GM23338 (cell line): ENCODE results near the gene FOXK2. TPM values are rescaled to one million over a fixed set of nuclear protein-coding genes. Genes with fewer than 3 reads are reported as not detected.
A peak's percentile ranks its signal among the peaks of the same experiment; 100 is the strongest.

Source experiments
- ATAC-seq: fragments of 200-7000 bp; cut with Tn5 transposase; 3 replicates; pipeline ENCODE4 v1.9.1; 2020
- DNase-seq: peaks from one replicate; pipeline ENCODE4 v3.0.0-alpha.2; 2015; ENCODE audit warnings: low spot score
- H2AFZ ChIP-seq: fragments of 200-600 bp; sonication (generic); 2 replicates; pipeline ENCODE4 v1.8.0; 2016; ENCODE audit warnings: antibody characterized with exemption, mild to moderate bottlenecking, moderate library complexity
- H3F3A ChIP-seq: fragments of 200-600 bp; sonication (generic); replicated peaks from 2 replicates; pipeline ENCODE4 v1.8.0; 2017; ENCODE audit warnings: antibody characterized with exemption, mixed run types, low read depth
- H3K27ac ChIP-seq: fragments of 200-600 bp; sonication (generic); 2 replicates; pipeline ENCODE4 v1.6.1; 2016; ENCODE audit warnings: low read depth
- H3K27me3 ChIP-seq: fragments of 200-600 bp; sonication (generic); 2 replicates; pipeline ENCODE4 v1.8.0; 2016; ENCODE audit warnings: mild to moderate bottlenecking, mixed run types, moderate library complexity; ENCODE audit not compliant: insufficient read depth
- H3K36me3 ChIP-seq: fragments of 200-600 bp; sonication (generic); 2 replicates; pipeline ENCODE4 v1.8.0; 2016; ENCODE audit warnings: mild to moderate bottlenecking; ENCODE audit not compliant: insufficient read depth
- H3K4me1 ChIP-seq: fragments of 200-600 bp; sonication (generic); 2 replicates; pipeline ENCODE4 v1.8.0; 2016; ENCODE audit warnings: mild to moderate bottlenecking, moderate library complexity; ENCODE audit not compliant: insufficient read depth
- H3K4me2 ChIP-seq: fragments of 200-600 bp; sonication (generic); 2 replicates; pipeline ENCODE4 v1.7.1; 2017; ENCODE audit warnings: mixed run types
- H3K4me3 ChIP-seq: fragments of 200-600 bp; sonication (generic); 2 replicates; pipeline ENCODE4 v1.6.1; 2016; ENCODE audit warnings: mixed run types
- H3K79me2 ChIP-seq: fragments of 200-600 bp; sonication (generic); replicated peaks from 2 replicates; pipeline ENCODE4 v1.8.0; 2017; ENCODE audit warnings: mild to moderate bottlenecking; ENCODE audit not compliant: insufficient read depth
- H3K9me2 ChIP-seq: fragments of 200-600 bp; sonication (generic); 2 replicates; pipeline ENCODE4 v1.8.0; 2017; ENCODE audit not compliant: insufficient read depth
- H4K20me1 ChIP-seq: fragments of 200-600 bp; sonication (generic); replicated peaks from 2 replicates; pipeline ENCODE4 v1.8.0; 2017; ENCODE audit warnings: mild to moderate bottlenecking; ENCODE audit not compliant: insufficient read depth
- H3K27ac Mint-ChIP-seq: 2 replicates; pipeline ENCODE4 v1.8.0; 2020; ENCODE audit warnings: inconsistent platforms, mild to moderate bottlenecking, moderate library complexity, mixed read lengths
- H3K27me3 Mint-ChIP-seq: 3 replicates; pipeline ENCODE4 v1.8.0; 2022; ENCODE audit warnings: low read depth, mild to moderate bottlenecking, moderate library complexity, mixed read lengths, inconsistent platforms; ENCODE audit not compliant: insufficient read depth, poor library complexity
- H3K36me3 Mint-ChIP-seq: 3 replicates; pipeline ENCODE4 v1.8.0; 2021; ENCODE audit warnings: low read depth, mild to moderate bottlenecking, inconsistent platforms, moderate library complexity, mixed read lengths
- H3K4me1 Mint-ChIP-seq: 3 replicates; pipeline ENCODE4 v1.8.0; 2020; ENCODE audit warnings: mild to moderate bottlenecking, inconsistent platforms, mixed read lengths
- H3K4me3 Mint-ChIP-seq: 3 replicates; pipeline ENCODE4 v1.8.0; 2021; ENCODE audit warnings: moderate library complexity, mild to moderate bottlenecking, inconsistent platforms, mixed read lengths
- H3K9me3 Mint-ChIP-seq: 3 replicates; pipeline ENCODE4 v1.8.0; 2020; ENCODE audit warnings: moderate library complexity, mild to moderate bottlenecking, inconsistent platforms, mixed read lengths
- CREB1 ChIP-seq: fragments of 250-450 bp; sonication (Bioruptor Pico); IDR thresholded peaks from 2 replicates; pipeline ENCODE4 v1.5.0; 2020; ENCODE audit warnings: low read depth, mild to moderate bottlenecking, moderate library complexity
- CTCF ChIP-seq, 2 experiments: fragments of 200-600 bp in 1 of 2; sonication (generic) in 1 of 2; conservative IDR thresholded peaks; 2 replicates each; pipeline versions ENCODE4 v1.5.1 to v1.6.1; 2016 to 2017; ENCODE audit warnings: antibody characterized with exemption in 2 of 2, low read depth in 2 of 2, mild to moderate bottlenecking in 2 of 2, moderate library complexity in 1 of 2
- ETS1 ChIP-seq: IDR thresholded peaks from 2 replicates; pipeline ENCODE4 v1.6.1; 2016; ENCODE audit warnings: antibody characterized with exemption
- EZH2 ChIP-seq: fragments of 200-600 bp; sonication (generic); IDR thresholded peaks from one replicate; pipeline ENCODE4 v1.8.0; 2017; ENCODE audit warnings: antibody characterized with exemption, mild to moderate bottlenecking, low read depth; ENCODE audit not compliant: unreplicated experiment
- EZH2phosphoT487 ChIP-seq: fragments of 200-600 bp; sonication (generic); IDR thresholded peaks from one replicate; pipeline ENCODE4 v1.8.1; 2018; ENCODE audit warnings: antibody characterized with exemption; ENCODE audit not compliant: unreplicated experiment
- JUNB ChIP-seq: IDR thresholded peaks from one replicate; pipeline ENCODE4 v1.6.1; 2016; ENCODE audit warnings: antibody characterized with exemption; ENCODE audit not compliant: unreplicated experiment
- NANOG ChIP-seq: IDR thresholded peaks from 2 replicates; pipeline ENCODE4 v1.6.1; 2016; ENCODE audit warnings: antibody characterized with exemption, borderline replicate concordance
- POLR2AphosphoS5 ChIP-seq: IDR thresholded peaks from 2 replicates; pipeline ENCODE4 v1.6.1; 2016; ENCODE audit warnings: antibody characterized with exemption, low read depth
- REST ChIP-seq: IDR thresholded peaks from one replicate; pipeline ENCODE4 v1.6.1; 2018; ENCODE audit warnings: antibody characterized with exemption; ENCODE audit not compliant: unreplicated experiment
- STAT1 ChIP-seq: IDR thresholded peaks from one replicate; pipeline ENCODE4 v1.6.1; 2016; ENCODE audit warnings: antibody characterized with exemption; ENCODE audit not compliant: unreplicated experiment
- ZNF114 ChIP-seq: fragments of 250-450 bp; sonication (Bioruptor Pico); IDR thresholded peaks from 2 replicates; pipeline ENCODE4 v1.5.0; 2020; ENCODE audit warnings: mild to moderate bottlenecking, moderate library complexity
- ZNF331 ChIP-seq: fragments of 250-450 bp; sonication (Bioruptor Pico); IDR thresholded peaks from 2 replicates; pipeline ENCODE4 v1.5.0; 2020; ENCODE audit warnings: low read depth, mild to moderate bottlenecking, moderate library complexity
- ZNF462 ChIP-seq: fragments of 250-450 bp; sonication (Bioruptor Pico); IDR thresholded peaks from 2 replicates; pipeline ENCODE4 v1.5.0; 2020; ENCODE audit warnings: mild to moderate bottlenecking, moderate library complexity
- polyA plus RNA-seq: library from polyadenylated mRNA; unstranded; fragments of >200 nt; fragmentation: Nextera tagmentation; extraction: Ambion mirVana; gene quantifications from 2 replicates; pipeline ENCODE4 v1.2.1, GENCODE V29; 2016
- total RNA-seq: library from RNA; depleted of rRNA; stranded (reverse); fragments of >200 nt; shearing (Covaris generic); gene quantifications from 2 replicates; pipeline ENCODE4 v1.2.3, GENCODE V29; 2014

Gene FOXK2
- total and polyA plus RNA-seq, 2 experiments from 2014 or later = 12.3 to 66.0 TPM

GRCh38 chr17:82503728-82504308 lies 15.7 kb upstream of the FOXK2 start:
- H3K27ac Mint-ChIP-seq = no peak overlapping the region

More at GRCh38 chr17:82503728-82504308, 15.7 kb upstream of the FOXK2 start:
- Histone ChIP-seq H4K20me1 (no peaks in the 10 kb centered on the region), H3F3A (0 out of 2 replicates have a peak, but pooled peaks cover 6% of the 10 kb centered on the region), H3K27ac (no peak overlapping the region), H3K79me2 (no peaks in the 10 kb centered on the region), H3K9me2 (no peaks in the 10 kb centered on the region), H3K36me3 (no peaks in the 10 kb centered on the region), H3K4me2 (no peak overlapping the region), H3K4me3 (no peak overlapping the region), H2AFZ (peak overlapping the region; percentile 66), H3K27me3 (peaks cover 5% of the 10 kb centered on the region), H3K4me1 (no peaks in the 10 kb centered on the region)
- peaks cover 17% of the 10 kb centered on the region for H3K27me3 Mint-ChIP-seq
- DNase-seq (no peak), ATAC-seq (peak; percentile 22; the same call in 1 of the 3 replicates)
- H3K36me3 Mint-ChIP-seq = no peaks in the 10 kb centered on the region
- no peak overlapping the region for H3K4me3 Mint-ChIP-seq
- TF ChIP-seq CTCF (conservative IDR thresholded peaks at IDR 0.05; ENCODE audit: low read depth in 2 of 2) (no peak; a peak in 1 of 4 replicates), REST (no peak), EZH2 (no peak), ETS1 (no peak), JUNB (no peak), ZNF462 (CRISPR knock-in tag) (no peak), NANOG (no peak), ZNF331 (no peak), EZH2phosphoT487 (no peak), CREB1 (CRISPR knock-in tag) (no peak), POLR2AphosphoS5 (no peak), ZNF114 (CRISPR knock-in tag) (no peak), STAT1 (no peak)
- H3K9me3 Mint-ChIP-seq = no peaks in the 10 kb centered on the region
- H3K4me1 Mint-ChIP-seq = no peaks in the 10 kb centered on the region
